GM19238 (cell line): ENCODE data around the gene RILPL2.
"Not testable (repeated sequence)": the region's sequence is repeated elsewhere in the genome, so short reads cannot be mapped to it uniquely, and the experiment has no call there.

Experiments used
- DNase-seq: peaks from one replicate; pipeline ENCODE4 v3.0.0; 2011; ENCODE audit warnings: low spot score; ENCODE audit not compliant: insufficient read length

Gene RILPL2

GRCh38 chr12:123407269-123407668 lies 29.2 kb downstream of the RILPL2 start:
- DNase-seq = not testable (repeated sequence)

GRCh38 chr12:123404581-123404980 lies 31.9 kb downstream of the RILPL2 start:
- DNase-seq = no peak

GRCh38 chr12:123401753-123402683 lies 34.5 kb downstream of the RILPL2 start:
- no peak for DNase-seq

- DNase-seq = no peak
These were observed 37.2 kb downstream of the RILPL2 start for GRCh38 chr12:123399255-123399617.

GRCh38 chr12:123398550-123399254 lies 37.8 kb downstream of the RILPL2 start:
- DNase-seq = no peak

- DNase-seq = no peak
These were observed 38.3 kb downstream of the RILPL2 start for GRCh38 chr12:123398177-123398549.

GRCh38 chr12:123397400-123397799 lies 39.1 kb downstream of the RILPL2 start:
- no peak for DNase-seq

- no peak for DNase-seq
These were observed 39.5 kb downstream of the RILPL2 start for GRCh38 chr12:123396954-123397353.

GRCh38 chr12:123396543-123396942 lies 39.9 kb downstream of the RILPL2 start:
- no peak for DNase-seq

GRCh38 chr12:123395236-123395635 lies 41.2 kb downstream of the RILPL2 start:
- DNase-seq = no peak

GRCh38 chr12:123393747-123394146 lies 42.7 kb downstream of the RILPL2 start:
- DNase-seq = no peak

GRCh38 chr12:123391546-123392343 lies 44.7 kb downstream of the RILPL2 start:
- DNase-seq = no peak

- DNase-seq = no peak
These were observed 45.7 kb downstream of the RILPL2 start for GRCh38 chr12:123390498-123391426.

GRCh38 chr12:123389560-123390351 lies 46.7 kb downstream of the RILPL2 start:
- DNase-seq = peak; percentile 56

- peak; percentile 39 for DNase-seq
These were observed 47.4 kb downstream of the RILPL2 start for GRCh38 chr12:123388951-123389559.

GRCh38 chr12:123388177-123388950 lies 48.1 kb downstream of the RILPL2 start:
- peak; percentile 86 for DNase-seq

- DNase-seq = no peak
These were observed 48.8 kb downstream of the RILPL2 start for GRCh38 chr12:123387508-123388176.

GRCh38 chr12:123385536-123385935 lies 50.9 kb downstream of the RILPL2 start:
- DNase-seq = not testable (repeated sequence)
